Heart right ventricle (tissue), 16 donors: ENCODE data around the gene CCDC200. TPM values are rescaled to one million over a fixed set of nuclear protein-coding genes. Genes with fewer than 3 reads are reported as not detected.
A peak's percentile ranks its signal among the peaks of the same experiment; 100 is the strongest.

Experiments
- ATAC-seq, 8 donors: fragments of 200-7000 bp; cut with Tn5 transposase; one replicate each; pipeline ENCODE4 v1.9.1; 2020; ENCODE audit warnings: mild to moderate bottlenecking in 8 of 8, moderate library complexity in 8 of 8, moderate number of reproducible peaks in 1 of 8
- DNase-seq, 2 donors: peaks; one replicate each; pipeline ENCODE4 v3.0.0-alpha.2; 2020
- H3K27ac ChIP-seq, 10 donors: fragments of 200-600 bp; sonication (generic) in 2 of 10; one replicate each; pipeline versions ENCODE4 v1.5.0 to v1.8.0; 2020 to 2022; ENCODE audit warnings: mild to moderate bottlenecking in 3 of 10
- H3K27me3 ChIP-seq, 7 donors: fragments of 200-600 bp; one replicate each; pipeline ENCODE4 v1.8.0; 2021 to 2022; ENCODE audit warnings: mild to moderate bottlenecking in 2 of 7
- H3K36me3 ChIP-seq, 9 donors: fragments of 200-600 bp; sonication (generic) in 1 of 9; one replicate each; pipeline versions ENCODE4 v1.5.0 to v1.8.0; 2020 to 2022; ENCODE audit warnings: mild to moderate bottlenecking in 2 of 9
- H3K4me1 ChIP-seq, 9 donors: fragments of 200-600 bp; sonication (generic) in 1 of 9; one replicate each; pipeline versions ENCODE4 v1.5.0 to v1.8.0; 2020 to 2022; ENCODE audit warnings: mild to moderate bottlenecking in 4 of 9
- H3K4me3 ChIP-seq, 10 donors: fragments of 200-600 bp; sonication (generic) in 2 of 10; one replicate each; pipeline versions ENCODE4 v1.5.0 to v1.8.0; 2020 to 2022; ENCODE audit warnings: mild to moderate bottlenecking in 7 of 10, moderate library complexity in 2 of 10
- H3K9me3 ChIP-seq, 11 donors: fragments of 200-600 bp in 10 of 11; sonication (generic) in 2 of 11; one replicate each; pipeline versions ENCODE4 v1.5.0 to v1.8.0; 2013 to 2022; ENCODE audit warnings: mild to moderate bottlenecking in 2 of 11, control low read depth in 1 of 11, moderate library complexity in 1 of 11
- CTCF ChIP-seq, 9 donors: fragments of 200-600 bp; sonication (generic) in 2 of 9; IDR thresholded peaks; one replicate each; pipeline versions ENCODE4 v1.5.0 to v1.8.0; 2021 to 2022; ENCODE audit warnings: antibody characterized with exemption in 9 of 9, mild to moderate bottlenecking in 5 of 9, moderate library complexity in 1 of 9
- WGBS, 2 donors: extraction: QIAGEN DNeasy Blood & Tissue Kit; methylation state at CpG; one replicate each; pipeline ENCODE4 v1.1.7; 2013; ENCODE audit warnings: inconsistent platforms in 1 of 2; 5-methylcytosine and 5-hydroxymethylcytosine counted together
- intact Hi-C, 10 donors: fragments of 100-400 bp; cut with DNase I; formaldehyde crosslinking; loops; one replicate each; pipeline versions ENCODE4 v1.11.1 to v1.14.2; 2022
- polyA plus RNA-seq, 2 donors: library from polyadenylated mRNA; stranded (reverse); fragments of 200-250 nt; gene quantifications; one replicate each; pipeline ENCODE4 v1.2.3, GENCODE V29; 2013
- total RNA-seq, 10 donors: library from RNA; stranded (reverse); fragmentation: NEBNext Ultra II Directional in 3 of 10; extraction: Animal tissue kit (Norgen Biotek cat#: 25700) in 3 of 10; gene quantifications; one replicate each; pipeline versions ENCODE4 v1.2.1 to v1.2.4, GENCODE V29; 2021 to 2023
- donor health status: Arrhythmogenic right ventricular cardiomyopathy.
- donor health status: ischemic (EF 13 %, LVEDD 7.1; RV severe dilation, severe dysfunction).
- donor health status: healthy with polysubstance abuse.
- donor health status: DM: no; HTN: yes; CAD: no.
- donor health status: DM: no; HTN: no; CAD: no.
- donor health status: ischemic (EF 25% LVEDD 6.9; RV normal size, moderate dysfunction).
- donor health status: ischemic (EF 25% LVEDD 5.7; RV mildly dilated, moderate dysfunction).
- donor health status: healthy.
- donor health status: DM: yes; HTN: yes; CAD: no.
- donor health status: Ischemic cardiomyopathy.
- donor health status: ischemic (EF 35%, LVEDD 5.7; RV mildly dilated, moderate dysfunction).
- donor health status: nonischemic (EF 11% LVEDD 7.7; RV severe dilation, severe dysfunction).
- donor health status: DM: yes; HTN: yes; CAD: no.
- donor health status: PGD.
- donor health status: ischemic (EF 29% LVEDD 5.4; RV normal size, mild dysfunction).
- donor health status: nonischemic (EF 23%, LVEDD 6.1; RV moderate dilation, normal function).

Gene CCDC200
- total and polyA plus RNA-seq, 12 donors: not detected

DNA sequence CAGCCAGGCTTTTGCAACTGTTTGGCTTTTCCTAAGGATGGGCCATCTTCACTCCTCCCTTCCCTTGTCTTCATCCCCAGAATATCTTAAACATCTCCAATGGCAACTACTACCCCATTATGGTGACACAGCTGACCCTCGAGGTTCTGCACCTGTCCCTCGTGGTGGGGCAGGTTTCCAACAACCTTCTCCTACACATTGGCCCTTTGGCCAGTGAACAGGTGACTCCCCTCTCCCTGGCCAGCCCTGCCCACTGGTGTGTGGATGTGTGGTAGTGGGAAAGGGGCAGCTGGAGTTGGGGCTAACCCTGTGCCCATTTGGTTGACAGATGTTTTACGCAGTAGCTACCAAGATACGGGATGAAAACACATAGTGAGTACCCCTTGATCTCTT lies 12.1 kb downstream of the CCDC200 start:
- Histone ChIP-seq H3K27ac (no peak overlapping the region), H3K9me3 (no peaks in the 10 kb centered on the region), H3K4me3 (no peak overlapping the region), H3K27me3 (no peaks in the 10 kb centered on the region), H3K36me3 (peaks cover 0 to 76% (median 6%) of the 10 kb centered on the region in 9 donors), H3K4me1 (peaks cover 0 to 22% (median 12%) of the 10 kb centered on the region in 9 donors)
- 94 to 97% methylated on average over 4 of the region's 4 CpGs for WGBS, 2 donors
- intact Hi-C loops: loop anchor here in 1 of 10 donors (10.0 kb wide), 1 partner anchor 98 kb away; no protein-coding TSS in a partner anchor
- ATAC-seq (no peak), DNase-seq (no peak)
- TF ChIP-seq CTCF (IDR thresholded peaks at IDR 0.05): no peak

GRCh38 chr17:43215341-43215740 lies 13.1 kb downstream of the CCDC200 start:
- Histone ChIP-seq H3K27ac (no peak overlapping the region), H3K4me1 (peaks cover 0 to 33% (median 20%) of the 10 kb centered on the region in 9 donors), H3K36me3 (peaks cover 0 to 77% (median 6%) of the 10 kb centered on the region in 9 donors), H3K27me3 (no peaks in the 10 kb centered on the region), H3K4me3 (no peak overlapping the region), H3K9me3 (no peaks in the 10 kb centered on the region)
- 89 to 91% methylated on average over 3 of the region's 3 CpGs for WGBS, 2 donors
- DNase-seq (no peak), ATAC-seq (no peak)
- no peak for TF ChIP-seq CTCF (IDR thresholded peaks at IDR 0.05)
- intact Hi-C loops: loop anchor here in 1 of 10 donors (10.0 kb wide), 1 partner anchor 99 kb away; no protein-coding TSS in a partner anchor

- DNase-seq: no peak
- H3K4me3 ChIP-seq: peak overlapping the region in 2 of 10 donors; percentile 67 to 70
- no peak for TF ChIP-seq CTCF (IDR thresholded peaks at IDR 0.05)
- H3K27me3 ChIP-seq: no peaks in the 10 kb centered on the region
- intact Hi-C loops: loop anchor here in 3 of 10 donors (5.0 to 10.0 kb wide), 3 partner anchors 36 to 119 kb away; no protein-coding TSS in a partner anchor
- no peaks in the 10 kb centered on the region for H3K9me3 ChIP-seq
- no peak for ATAC-seq
- WGBS, 2 donors: 91 to 100% methylated on average over 2 of the region's 2 CpGs
- H3K36me3 ChIP-seq: peaks cover 0 to 80% (median 17%) of the 10 kb centered on the region in 9 donors
- H3K27ac ChIP-seq: peak overlapping the region in 1 of 10 donors; percentile 90
- H3K4me1 ChIP-seq: peaks cover 0 to 33% (median 20%) of the 10 kb centered on the region in 9 donors
These were observed 14.9 kb downstream of the CCDC200 start for GRCh38 chr17:43213545-43213944.

DNA sequence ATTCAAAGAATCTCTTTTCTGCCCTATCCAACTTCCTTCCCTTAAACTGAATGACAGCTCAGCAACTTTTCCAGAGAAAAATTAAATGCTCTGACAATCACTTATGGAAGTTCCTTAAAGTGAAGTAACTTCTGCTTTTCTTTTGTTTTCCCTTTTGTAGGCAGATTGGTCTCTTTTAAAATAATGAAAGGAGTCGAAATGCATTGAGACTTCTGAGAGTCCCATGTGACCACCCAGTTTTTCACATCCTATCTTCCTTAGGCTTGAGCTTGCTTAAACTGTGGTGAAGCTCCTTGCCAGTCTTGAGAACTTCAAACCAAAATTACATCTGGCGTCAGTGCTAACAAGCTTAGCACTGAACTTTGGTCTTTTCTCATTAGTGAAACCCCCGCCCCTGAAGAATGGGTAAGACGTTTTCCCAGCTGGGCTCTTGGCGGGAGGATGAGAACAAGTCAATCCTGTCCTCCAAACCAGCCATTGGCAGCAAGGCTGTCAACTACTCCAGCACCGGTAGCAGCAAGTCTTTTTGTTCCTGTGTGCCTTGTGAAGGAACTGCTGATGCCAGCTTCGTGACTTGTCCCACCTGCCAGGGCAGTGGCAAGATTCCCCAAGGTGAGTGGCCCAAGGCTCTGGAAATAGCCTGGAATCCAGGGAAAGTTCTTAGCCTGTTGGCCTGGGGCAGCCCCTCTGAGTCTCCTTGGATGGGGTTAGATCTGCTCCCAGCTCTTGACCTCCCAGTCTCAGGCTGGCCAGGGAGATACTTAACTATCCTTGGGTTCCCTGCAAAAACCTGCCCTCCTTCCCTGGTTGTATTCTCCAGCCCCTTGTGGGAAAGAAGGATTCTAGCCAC lies 15.6 kb downstream of the CCDC200 start:
- Histone ChIP-seq H3K27ac (peak overlapping the region in 8 of 10 donors; percentile 71 to 90 (median 84)), H3K36me3 (peaks cover 0 to 82% (median 23%) of the 10 kb centered on the region in 9 donors), H3K4me3 (peak overlapping the region in 9 of 10 donors; percentile 53 to 72 (median 68)), H3K9me3 (no peaks in the 10 kb centered on the region), H3K4me1 (peaks cover 0 to 33% (median 20%) of the 10 kb centered on the region in 9 donors), H3K27me3 (no peaks in the 10 kb centered on the region)
- DNase-seq (no peak), ATAC-seq (peak in 3 of 8 donors; percentile 9 to 27 (median 18))
- no peak for TF ChIP-seq CTCF (IDR thresholded peaks at IDR 0.05)
- 68 to 73% methylated on average over 7 of the region's 7 CpGs for WGBS, 2 donors
- intact Hi-C loops: loop anchor here in 3 of 10 donors (5.0 to 10.0 kb wide), 3 partner anchors 36 to 119 kb away; no protein-coding TSS in a partner anchor
